Skin epidermis (tissue), 12 donors: ENCODE data around the gene RFNG.

Source experiments
- H3K27ac ChIP-seq, 21 experiments: fragments of 200-600 bp; sonication (generic) in 11 of 21; one replicate each; pipeline ENCODE4 v1.5.0; 2020; ENCODE audit warnings: mild to moderate bottlenecking in 3 of 21, inconsistent platforms in 2 of 21, moderate library complexity in 2 of 21
- H3K4me3 ChIP-seq, 7 experiments: fragments of 200-600 bp; sonication (generic) in 2 of 7; one replicate each; pipeline ENCODE4 v1.5.0; 2020; ENCODE audit warnings: inconsistent platforms in 2 of 7, mild to moderate bottlenecking in 2 of 7, moderate library complexity in 1 of 7

The RFNG gene

GRCh38 chr17:82035956-82036633, 15.5 kb downstream of the RFNG start:
- Histone ChIP-seq H3K4me3 (peak overlapping the region in 3 of 7 experiments; percentile 60 to 74 (median 65)), H3K27ac (peak overlapping the region in 3 of 21 experiments; percentile 80 to 82 (median 82))

GRCh38 chr17:82035488-82035887, 16.1 kb downstream of the RFNG start:
- H3K4me3 ChIP-seq, result no peak overlapping the region
- no peak overlapping the region for H3K27ac ChIP-seq

GRCh38 chr17:82034371-82035011, 17.1 kb downstream of the RFNG start:
- no peak overlapping the region for H3K4me3 ChIP-seq
- no peak overlapping the region for H3K27ac ChIP-seq

GRCh38 chr17:82033359-82034085, 18.1 kb downstream of the RFNG start:
- no peak overlapping the region for H3K27ac ChIP-seq
- no peak overlapping the region for H3K4me3 ChIP-seq

GRCh38 chr17:82031885-82032627, 19.6 kb downstream of the RFNG start:
- H3K4me3 ChIP-seq, result peak overlapping the region in 6 of 7 experiments; percentile 20 to 49 (median 29)
- peak overlapping the region in 6 of 21 experiments; percentile 11 to 67 (median 48) for H3K27ac ChIP-seq

GRCh38 chr17:82031303-82031884, 20.2 kb downstream of the RFNG start, which contains the start of gene RAC3:
RAC3 (plus strand) TSS chr17:82031678; CDS start chr17:82031762, 84 bp downstream.
- peak within 1 kb of the TSS; percentile 32 to 49 (median 42) for H3K4me3 ChIP-seq
- peak within 1 kb of the TSS in 12 of 21 experiments; percentile 11 to 67 (median 52) for H3K27ac ChIP-seq

- peak overlapping the region in 10 of 21 experiments; percentile 18 to 65 (median 50) for H3K27ac ChIP-seq
- H3K4me3 ChIP-seq, result peak overlapping the region; percentile 32 to 49 (median 42)
Observed at GRCh38 chr17:82030470-82031302, 20.9 kb downstream of the RFNG start.

- H3K4me3 ChIP-seq, result peak overlapping the region in 3 of 7 experiments; percentile 46 to 49 (median 49)
- peak overlapping the region in 1 of 21 experiments; percentile 50 for H3K27ac ChIP-seq
Observed at GRCh38 chr17:82029990-82030469, 21.6 kb downstream of the RFNG start.

GRCh38 chr17:82029391-82029790, 22.2 kb downstream of the RFNG start:
- Histone ChIP-seq H3K27ac (no peak overlapping the region), H3K4me3 (no peak overlapping the region)

GRCh38 chr17:82028966-82029365, 22.6 kb downstream of the RFNG start:
- no peak overlapping the region for H3K27ac ChIP-seq
- H3K4me3 ChIP-seq, result no peak overlapping the region

- Histone ChIP-seq H3K4me3 (no peak overlapping the region), H3K27ac (no peak overlapping the region)
Observed at GRCh38 chr17:82028246-82028645, 23.4 kb downstream of the RFNG start.

- Histone ChIP-seq H3K4me3 (no peak overlapping the region), H3K27ac (no peak overlapping the region)
Observed at GRCh38 chr17:82025401-82026107, 26.1 kb downstream of the RFNG start.

GRCh38 chr17:82024859-82025258, 26.8 kb downstream of the RFNG start:
- Histone ChIP-seq H3K27ac (no peak overlapping the region), H3K4me3 (no peak overlapping the region)

GRCh38 chr17:82023447-82024241, 28.0 kb downstream of the RFNG start:
- peak overlapping the region; percentile 66 to 89 (median 71) for H3K4me3 ChIP-seq
- peak overlapping the region in 18 of 21 experiments; percentile 20 to 87 (median 68) for H3K27ac ChIP-seq

- Histone ChIP-seq H3K4me3 (peak within 1 kb of the TSS; percentile 66 to 99 (median 79)), H3K27ac (peak within 1 kb of the TSS; percentile 40 to 87 (median 77))
Observed at GRCh38 chr17:82022981-82023446, 28.6 kb downstream of the RFNG start, which contains the start of gene LRRC45. LRRC45 (plus strand) TSS chr17:82023305; CDS start chr17:82023644, 339 bp downstream.

GRCh38 chr17:82022310-82022980, 29.2 kb downstream of the RFNG start, which contains the start of gene CENPX:
CENPX (minus strand) TSS chr17:82022878; CDS start chr17:82022861, 17 bp downstream.
- peak within 1 kb of the TSS; percentile 66 to 99 (median 79) for H3K4me3 ChIP-seq
- peak within 1 kb of the TSS; percentile 40 to 87 (median 77) for H3K27ac ChIP-seq
